PC-9 (cell line): ENCODE results near the gene TMA7B.

Experiments used
- EZH2 ChIP-seq: fragments of 200-600 bp; sonication (generic); IDR thresholded peaks from 2 replicates; pipeline ENCODE4 v1.8.0; 2017; ENCODE audit warnings: antibody characterized with exemption, low read depth
- TF ChIP-seq, protein P1 (sequence below): fragments of 200-600 bp; sonication (generic); conservative IDR thresholded peaks from 2 replicates; pipeline ENCODE4 v1.6.1; 2017; ENCODE audit warnings: mixed run types, antibody characterized with exemption, mild to moderate bottlenecking, moderate library complexity

DNA sequence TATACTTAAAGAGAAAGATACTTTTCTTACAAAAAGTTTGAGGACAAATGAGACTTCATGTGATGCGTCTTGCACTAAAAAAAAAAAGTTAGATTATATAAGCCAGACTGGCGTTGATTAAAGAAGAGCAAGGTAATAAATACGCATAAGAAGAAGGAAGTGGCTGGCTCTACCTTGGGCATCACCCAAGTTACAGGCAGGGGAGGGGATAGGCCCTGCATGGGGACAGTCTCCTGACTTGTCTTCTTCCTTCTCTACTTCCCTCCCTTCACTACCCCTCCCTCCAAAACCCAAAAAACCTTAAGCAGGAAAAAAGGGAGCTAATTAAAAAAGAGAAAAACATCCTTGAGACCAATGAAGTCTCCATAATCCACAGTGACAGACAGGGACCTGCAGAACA is 22.3 kb upstream of the TMA7B start:
- TF ChIP-seq, protein P1, sequence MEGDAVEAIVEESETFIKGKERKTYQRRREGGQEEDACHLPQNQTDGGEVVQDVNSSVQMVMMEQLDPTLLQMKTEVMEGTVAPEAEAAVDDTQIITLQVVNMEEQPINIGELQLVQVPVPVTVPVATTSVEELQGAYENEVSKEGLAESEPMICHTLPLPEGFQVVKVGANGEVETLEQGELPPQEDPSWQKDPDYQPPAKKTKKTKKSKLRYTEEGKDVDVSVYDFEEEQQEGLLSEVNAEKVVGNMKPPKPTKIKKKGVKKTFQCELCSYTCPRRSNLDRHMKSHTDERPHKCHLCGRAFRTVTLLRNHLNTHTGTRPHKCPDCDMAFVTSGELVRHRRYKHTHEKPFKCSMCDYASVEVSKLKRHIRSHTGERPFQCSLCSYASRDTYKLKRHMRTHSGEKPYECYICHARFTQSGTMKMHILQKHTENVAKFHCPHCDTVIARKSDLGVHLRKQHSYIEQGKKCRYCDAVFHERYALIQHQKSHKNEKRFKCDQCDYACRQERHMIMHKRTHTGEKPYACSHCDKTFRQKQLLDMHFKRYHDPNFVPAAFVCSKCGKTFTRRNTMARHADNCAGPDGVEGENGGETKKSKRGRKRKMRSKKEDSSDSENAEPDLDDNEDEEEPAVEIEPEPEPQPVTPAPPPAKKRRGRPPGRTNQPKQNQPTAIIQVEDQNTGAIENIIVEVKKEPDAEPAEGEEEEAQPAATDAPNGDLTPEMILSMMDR = no peak
- TF ChIP-seq EZH2 = no peak
